Astrocyte (in vitro differentiated cells and primary cell): Measurements from ENCODE around the gene ARFRP1.

Source experiments
- EZH2 ChIP-seq: IDR thresholded peaks from 2 replicates; pipeline ENCODE4 v1.6.1; 2012; ENCODE audit warnings: mild to moderate bottlenecking, low read length, inconsistent platforms; ENCODE audit not compliant: insufficient read depth
- TF ChIP-seq, protein P1 (sequence below): IDR thresholded peaks from 2 replicates; pipeline ENCODE4 v1.5.1; 2011; ENCODE audit warnings: low read depth, mild to moderate bottlenecking, inconsistent platforms, low read length, moderate library complexity; ENCODE audit not compliant: insufficient read depth

DNA sequence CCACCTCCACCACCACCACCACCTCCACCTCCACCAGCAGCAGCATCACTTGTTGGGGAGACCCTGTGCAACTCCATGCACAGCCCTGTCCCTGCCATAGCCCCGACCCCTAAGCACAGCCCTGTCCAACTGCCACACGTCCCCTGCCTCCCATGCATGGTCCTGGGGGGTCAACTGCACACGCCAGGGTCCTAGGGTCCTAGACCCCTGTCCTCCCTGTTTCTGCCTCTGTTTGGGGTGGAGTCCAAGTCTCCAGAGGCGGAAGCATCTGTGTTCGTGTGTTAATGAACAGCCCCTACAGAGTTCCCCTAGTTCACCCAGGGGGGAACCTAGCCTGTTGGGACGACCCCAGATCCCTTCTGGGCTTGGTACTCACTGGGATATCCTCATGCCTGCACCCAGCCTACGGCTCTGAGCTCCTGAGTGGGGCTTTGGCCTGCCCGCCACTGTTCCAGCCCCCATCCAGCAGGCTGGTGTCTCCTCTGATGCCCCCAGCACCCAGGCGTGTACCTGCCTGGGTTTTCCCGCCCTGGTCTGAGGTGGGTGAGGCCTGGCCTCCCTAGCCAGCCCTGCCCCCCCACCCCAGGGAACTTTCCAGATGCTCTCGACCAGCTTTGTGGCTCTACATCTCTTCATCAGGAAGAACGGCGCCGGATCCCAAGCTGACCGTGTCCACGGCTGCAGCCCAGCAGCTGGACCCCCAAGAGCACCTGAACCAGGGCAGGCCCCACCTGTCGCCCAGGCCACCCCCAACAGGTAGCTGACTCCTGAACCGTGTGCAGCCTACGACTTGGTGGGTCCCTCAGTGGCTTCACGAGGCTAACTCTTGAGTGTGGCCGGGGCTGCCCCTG lies 13.8 kb downstream of the ARFRP1 start:
- TF ChIP-seq, protein P1, sequence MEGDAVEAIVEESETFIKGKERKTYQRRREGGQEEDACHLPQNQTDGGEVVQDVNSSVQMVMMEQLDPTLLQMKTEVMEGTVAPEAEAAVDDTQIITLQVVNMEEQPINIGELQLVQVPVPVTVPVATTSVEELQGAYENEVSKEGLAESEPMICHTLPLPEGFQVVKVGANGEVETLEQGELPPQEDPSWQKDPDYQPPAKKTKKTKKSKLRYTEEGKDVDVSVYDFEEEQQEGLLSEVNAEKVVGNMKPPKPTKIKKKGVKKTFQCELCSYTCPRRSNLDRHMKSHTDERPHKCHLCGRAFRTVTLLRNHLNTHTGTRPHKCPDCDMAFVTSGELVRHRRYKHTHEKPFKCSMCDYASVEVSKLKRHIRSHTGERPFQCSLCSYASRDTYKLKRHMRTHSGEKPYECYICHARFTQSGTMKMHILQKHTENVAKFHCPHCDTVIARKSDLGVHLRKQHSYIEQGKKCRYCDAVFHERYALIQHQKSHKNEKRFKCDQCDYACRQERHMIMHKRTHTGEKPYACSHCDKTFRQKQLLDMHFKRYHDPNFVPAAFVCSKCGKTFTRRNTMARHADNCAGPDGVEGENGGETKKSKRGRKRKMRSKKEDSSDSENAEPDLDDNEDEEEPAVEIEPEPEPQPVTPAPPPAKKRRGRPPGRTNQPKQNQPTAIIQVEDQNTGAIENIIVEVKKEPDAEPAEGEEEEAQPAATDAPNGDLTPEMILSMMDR: no peak
- no peak for TF ChIP-seq EZH2
